Measurements from ENCODE around the gene EXOC6B. TPM values are rescaled to one million over a fixed set of nuclear protein-coding genes. Genes with fewer than 3 reads are reported as not detected.
A peak's percentile ranks its signal among the peaks of the same experiment; 100 is the strongest.

Gene EXOC6B
- total and polyA plus RNA-seq, 2 of the 8 experiments (the other 6 are each of a cell fraction or from before 2014, with no cell fraction given), result 13.5 to 33.0 TPM

DNA sequence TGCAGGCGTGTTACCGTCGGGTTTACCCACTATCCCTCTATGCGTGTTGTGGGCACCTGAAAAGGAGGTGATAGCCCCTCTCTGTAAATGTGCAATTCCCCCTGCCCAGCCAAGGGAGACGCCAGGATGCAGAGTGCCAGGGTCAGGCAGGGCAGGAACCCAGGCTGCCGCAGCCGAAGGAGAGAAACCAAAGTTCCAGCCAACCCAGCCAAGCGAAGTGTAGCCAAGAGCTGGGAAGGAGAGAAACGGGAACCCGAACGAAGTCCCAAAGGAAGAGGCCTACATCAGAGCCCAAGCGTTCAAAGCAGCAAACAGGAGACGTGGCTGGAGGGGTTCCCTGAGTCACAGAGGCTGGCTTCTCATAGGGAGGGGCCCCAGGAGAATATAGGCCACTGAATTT, 37.2 kb upstream of the EXOC6B start:
- Histone ChIP-seq H3K4me2 (ENCODE audit: insufficient read depth in 1 of 2, low read depth in 2 of 2, low read length in 2 of 2) (peak overlapping the region; percentile 7 to 79), H3K4me1 (replicated peaks in 1 of 4; ENCODE audit: control insufficient read depth in 3 of 4, insufficient read depth in 4 of 4, low read length in 3 of 4) (peaks cover 0 to 3% (median 0%) of the 10 kb centered on the region in 4 experiments; a peak in 1 of 7 replicates), H2AK5ac (ENCODE audit: low read depth, low read length) (no peak overlapping the region), H3K79me1 (ENCODE audit: low read depth, low read length) (no peaks in the 10 kb centered on the region), H3K27me3 (replicated peaks in 1 of 4; ENCODE audit: control insufficient read depth in 3 of 4, extremely low read depth in 1 of 4, insufficient read depth in 3 of 4, low read length in 3 of 4) (peaks cover 0 to 3% (median 0%) of the 10 kb centered on the region in 4 experiments; a peak in 2 of 7 replicates), H3K23me2 (ENCODE audit: low read depth, low read length) (peaks cover 4% of the 10 kb centered on the region; the same call in 1 of the 2 replicates), H3K4ac (replicated peaks; ENCODE audit: insufficient read length, low read depth, low read length) (peak overlapping the region; percentile 44), H3K36me3 (ENCODE audit: control insufficient read depth in 2 of 4, insufficient read depth in 4 of 4, low read length in 3 of 4) (no peaks in the 10 kb centered on the region), H3K9me3 (ENCODE audit: insufficient read depth in 2 of 2, low read depth in 1 of 2, low read length in 1 of 2) (no peaks in the 10 kb centered on the region), H3K27ac (ENCODE audit: low read depth, low read length) (no peak overlapping the region), H3K56ac (replicated peaks; ENCODE audit: insufficient read length, low read depth, low read length) (no peak overlapping the region), H2BK15ac (ENCODE audit: low read length) (peak overlapping the region; percentile 83; the same call in 1 of the 2 replicates), H4K91ac (replicated peaks; ENCODE audit: insufficient read length, low read length) (peak overlapping the region; percentile 45), H4K5ac (ENCODE audit: insufficient read length, low read depth, low read length) (no peak overlapping the region), H4K20me1 (replicated peaks in 1 of 2; ENCODE audit: control insufficient read depth in 1 of 2, insufficient read depth in 2 of 2, low read length in 2 of 2) (no peaks in the 10 kb centered on the region), H3K18ac (ENCODE audit: extremely low read depth, low read length) (peak overlapping the region; percentile 93), H2AFZ (ENCODE audit: low read length) (peak overlapping the region; percentile 95), H3K23ac (ENCODE audit: insufficient read length) (no peak overlapping the region), H2BK120ac (replicated peaks; ENCODE audit: low read depth, low read length) (peak overlapping the region; percentile 35), H3K79me2 (ENCODE audit: control insufficient read depth in 1 of 2, insufficient read depth in 2 of 2, low read length in 2 of 2) (no peaks in the 10 kb centered on the region), H2BK12ac (ENCODE audit: low read depth, low read length) (peak overlapping the region; percentile 65; the same call in 1 of the 2 replicates), H2BK5ac (ENCODE audit: low read depth, low read length) (peak overlapping the region; percentile 22; the same call in 1 of the 2 replicates), H2BK20ac (ENCODE audit: low read length) (peak overlapping the region; percentile 36; the same call in 1 of the 2 replicates), H4K8ac (ENCODE audit: extremely low read depth, insufficient read depth, low read length) (peak overlapping the region; percentile 62; the same call in 1 of the 2 replicates), H3K9ac (replicated peaks in 1 of 4; ENCODE audit: extremely low read depth in 1 of 4, low read depth in 3 of 4, low read length in 3 of 4) (peak overlapping the region in 2 of 4 experiments; percentile 38 to 39; a peak in 3 of 7 replicates), H3K4me3 (ENCODE audit: extremely low read depth in 1 of 4, insufficient read depth in 2 of 4, low read depth in 3 of 4, low read length in 4 of 4) (peak overlapping the region; percentile 21 to 62 (median 54); a peak in 7 of 8 replicates), H3K14ac (ENCODE audit: insufficient read length) (no peak overlapping the region)
- CTCF ChIA-PET (ENCODE audit: partially characterized antibody), result interaction anchor here (0.7 to 4.7 kb wide), 24 partner anchors 12 to 1287 kb away, joined by 3 to 24 read pairs (median 6); partner anchors contain the start of gene SPR
- POLR2A ChIA-PET (ENCODE audit: partially characterized antibody), result interaction anchor here (1.2 to 1.7 kb wide), 2 partner anchors 31 to 50 kb away, joined by 3 to 4 read pairs; no protein-coding TSS in a partner anchor
- TF ChIP-seq TAF1 (IDR thresholded peaks at IDR 0.05; ENCODE audit: low read depth, low read length) (no peak), SAP30 (IDR thresholded peaks at IDR 0.05; ENCODE audit: insufficient read depth, insufficient replicate concordance, low read length) (no peak), CHD2 (IDR thresholded peaks at IDR 0.05; ENCODE audit: low read length) (no peak), KDM4A (IDR thresholded peaks at IDR 0.05; ENCODE audit: low read depth, low read length, severe bottlenecking) (peak; percentile 62), KDM5A (IDR thresholded peaks at IDR 0.05; ENCODE audit: low read length) (no peak), JUND (IDR thresholded peaks at IDR 0.05; ENCODE audit: low read length) (no peak), HDAC6 (IDR thresholded peaks at IDR 0.05; ENCODE audit: low read depth, low read length) (no peak)
- DNase-seq (ENCODE audit: low read depth in 1 of 2, low spot score in 2 of 2) (peak in 1 of 2 experiments; percentile 74), FAIRE-seq (no peak)
- 24% methylated on average over 11 of the region's 13 CpGs; no CpG with 5 or more reads in 1 of the 2 experiments for whole genome bisulfite sequencing, 2 experiments (ENCODE audit: extremely low coverage in 1 of 2, insufficient coverage in 1 of 2, insufficient read length in 1 of 2, insufficient replicate concordance in 2 of 2, low coverage in 1 of 2, low lambda C conversion rate in 2 of 2, missing lambda C conversion rate in 1 of 2)
